Cardiac muscle cell (in vitro differentiated cells and primary cell): ENCODE data around the gene BEST2. TPM values are rescaled to one million over a fixed set of nuclear protein-coding genes. Genes with fewer than 3 reads are reported as not detected.

Experiments
- DNase-seq, 2 donors: peaks; one replicate each; pipeline versions ENCODE4 v3.0.0 to v3.0.0-alpha.2; 2010 to 2017; ENCODE audit warnings: low read depth in 1 of 2, low spot score in 1 of 2
- H3K27ac ChIP-seq: fragments of 200-600 bp; sonication (generic); 2 replicates; pipeline ENCODE4 v1.5.1; 2016
- H3K27me3 ChIP-seq: fragments of 200-600 bp; sonication (generic); 2 replicates; pipeline ENCODE4 v1.6.0; 2016; ENCODE audit warnings: control low read depth
- H3K36me3 ChIP-seq: fragments of 200-600 bp; sonication (generic); 2 replicates; pipeline ENCODE4 v1.5.1; 2016; ENCODE audit warnings: control low read depth
- H3K4me1 ChIP-seq: fragments of 200-600 bp; sonication (generic); 2 replicates; pipeline ENCODE4 v1.8.1; 2017; ENCODE audit warnings: low read depth, mild to moderate bottlenecking, mixed run types
- H3K4me3 ChIP-seq: fragments of 200-600 bp; sonication (generic); 2 replicates; pipeline ENCODE4 v1.5.1; 2016; ENCODE audit warnings: mild to moderate bottlenecking
- H3K9me3 ChIP-seq: fragments of 200-600 bp; sonication (generic); 2 replicates; pipeline ENCODE4 v1.5.1; 2017; ENCODE audit warnings: low read depth, mild to moderate bottlenecking, control low read depth
- polyA plus RNA-seq: library from polyadenylated mRNA; unstranded; fragments of >200 nt; fragmentation: Nextera tagmentation; extraction: Ambion mirVana; gene quantifications from 2 replicates; pipeline ENCODE4 v1.2.1, GENCODE V29; 2016
- total RNA-seq: library from RNA; depleted of rRNA; stranded (reverse); fragments of >200 nt; gene quantifications from 2 replicates; pipeline ENCODE4 v1.2.3, GENCODE V29; 2016
- TF ChIP-seq, protein P1 (sequence below): IDR thresholded peaks from 2 replicates; pipeline ENCODE4 v1.5.1; 2012; ENCODE audit warnings: low read depth, mild to moderate bottlenecking, low read length

BEST2 gene
- total and polyA plus RNA-seq, 2 experiments from 2014 or later, result not detected

DNA sequence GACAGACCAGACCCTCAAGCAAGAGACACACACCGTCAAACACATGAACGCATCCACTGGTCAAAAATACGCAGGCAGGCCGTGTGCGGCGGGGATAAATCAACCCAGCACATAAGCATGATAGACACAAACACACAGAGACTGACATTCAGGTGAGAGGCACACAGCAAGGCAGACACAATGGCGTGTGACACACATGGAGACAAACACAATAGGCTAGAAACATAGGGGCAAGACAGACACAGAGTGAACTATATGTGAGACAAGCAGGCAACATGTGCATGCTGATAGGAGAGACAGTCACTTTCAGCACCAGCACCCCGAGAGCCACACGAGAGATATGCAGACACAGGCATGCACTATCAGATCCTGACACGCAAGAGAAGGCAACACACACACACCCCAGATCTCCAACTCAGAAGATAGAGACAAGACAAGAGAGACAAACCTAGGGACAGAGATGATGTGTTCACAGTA lies 32.8 kb downstream of the BEST2 start:
- Histone ChIP-seq H3K9me3 (no peaks in the 10 kb centered on the region), H3K4me1 (peaks cover 38% of the 10 kb centered on the region), H3K27me3 (no peaks in the 10 kb centered on the region), H3K36me3 (no peaks in the 10 kb centered on the region), H3K27ac (peak overlapping the region; percentile 68), H3K4me3 (no peak overlapping the region)
- DNase-seq, result no peak
- TF ChIP-seq, protein P1, sequence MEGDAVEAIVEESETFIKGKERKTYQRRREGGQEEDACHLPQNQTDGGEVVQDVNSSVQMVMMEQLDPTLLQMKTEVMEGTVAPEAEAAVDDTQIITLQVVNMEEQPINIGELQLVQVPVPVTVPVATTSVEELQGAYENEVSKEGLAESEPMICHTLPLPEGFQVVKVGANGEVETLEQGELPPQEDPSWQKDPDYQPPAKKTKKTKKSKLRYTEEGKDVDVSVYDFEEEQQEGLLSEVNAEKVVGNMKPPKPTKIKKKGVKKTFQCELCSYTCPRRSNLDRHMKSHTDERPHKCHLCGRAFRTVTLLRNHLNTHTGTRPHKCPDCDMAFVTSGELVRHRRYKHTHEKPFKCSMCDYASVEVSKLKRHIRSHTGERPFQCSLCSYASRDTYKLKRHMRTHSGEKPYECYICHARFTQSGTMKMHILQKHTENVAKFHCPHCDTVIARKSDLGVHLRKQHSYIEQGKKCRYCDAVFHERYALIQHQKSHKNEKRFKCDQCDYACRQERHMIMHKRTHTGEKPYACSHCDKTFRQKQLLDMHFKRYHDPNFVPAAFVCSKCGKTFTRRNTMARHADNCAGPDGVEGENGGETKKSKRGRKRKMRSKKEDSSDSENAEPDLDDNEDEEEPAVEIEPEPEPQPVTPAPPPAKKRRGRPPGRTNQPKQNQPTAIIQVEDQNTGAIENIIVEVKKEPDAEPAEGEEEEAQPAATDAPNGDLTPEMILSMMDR, result no peak

- peak in 1 of 2 donors; percentile 21 for DNase-seq
- Histone ChIP-seq H3K4me3 (no peak overlapping the region), H3K27ac (peak overlapping the region; percentile 68), H3K4me1 (peaks cover 38% of the 10 kb centered on the region), H3K9me3 (no peaks in the 10 kb centered on the region), H3K27me3 (no peaks in the 10 kb centered on the region), H3K36me3 (no peaks in the 10 kb centered on the region)
- TF ChIP-seq, protein P1, result no peak
These were observed 33.4 kb downstream of the BEST2 start for GRCh38 chr19:12784871-12785430.

DNA sequence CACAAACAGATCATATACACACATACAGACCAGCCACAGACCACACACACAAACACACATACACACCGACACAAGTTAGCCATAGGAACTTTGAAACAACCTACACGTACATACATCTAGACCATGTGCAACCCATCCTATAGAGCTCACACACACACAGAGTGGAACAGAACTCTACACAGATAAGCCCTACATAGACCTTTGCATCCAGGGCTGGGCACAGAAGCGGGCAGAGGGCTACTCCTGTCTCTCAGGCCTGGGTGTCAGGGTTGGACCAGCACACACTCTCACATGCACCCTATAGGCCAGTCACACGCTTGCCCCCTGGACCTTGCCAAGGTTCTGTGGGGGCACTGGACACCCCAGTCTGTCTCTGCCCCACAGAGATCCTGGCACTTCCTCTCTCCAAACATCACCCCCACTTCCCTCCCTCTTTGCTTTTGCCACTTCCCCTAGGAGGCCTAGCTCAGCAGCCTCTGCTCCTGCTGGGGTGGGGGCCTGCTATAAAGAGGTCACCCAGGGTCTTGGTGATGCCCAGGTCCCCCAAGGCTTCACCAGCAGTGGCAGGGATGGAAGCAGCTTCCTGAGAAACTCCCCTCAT lies 33.9 kb downstream of the BEST2 start:
- Histone ChIP-seq H3K27ac (peak overlapping the region; percentile 68), H3K9me3 (no peaks in the 10 kb centered on the region), H3K27me3 (no peaks in the 10 kb centered on the region), H3K4me1 (peaks cover 38% of the 10 kb centered on the region), H3K4me3 (no peak overlapping the region), H3K36me3 (no peaks in the 10 kb centered on the region)
- TF ChIP-seq, protein P1, result no peak
- DNase-seq, result no peak

DNA sequence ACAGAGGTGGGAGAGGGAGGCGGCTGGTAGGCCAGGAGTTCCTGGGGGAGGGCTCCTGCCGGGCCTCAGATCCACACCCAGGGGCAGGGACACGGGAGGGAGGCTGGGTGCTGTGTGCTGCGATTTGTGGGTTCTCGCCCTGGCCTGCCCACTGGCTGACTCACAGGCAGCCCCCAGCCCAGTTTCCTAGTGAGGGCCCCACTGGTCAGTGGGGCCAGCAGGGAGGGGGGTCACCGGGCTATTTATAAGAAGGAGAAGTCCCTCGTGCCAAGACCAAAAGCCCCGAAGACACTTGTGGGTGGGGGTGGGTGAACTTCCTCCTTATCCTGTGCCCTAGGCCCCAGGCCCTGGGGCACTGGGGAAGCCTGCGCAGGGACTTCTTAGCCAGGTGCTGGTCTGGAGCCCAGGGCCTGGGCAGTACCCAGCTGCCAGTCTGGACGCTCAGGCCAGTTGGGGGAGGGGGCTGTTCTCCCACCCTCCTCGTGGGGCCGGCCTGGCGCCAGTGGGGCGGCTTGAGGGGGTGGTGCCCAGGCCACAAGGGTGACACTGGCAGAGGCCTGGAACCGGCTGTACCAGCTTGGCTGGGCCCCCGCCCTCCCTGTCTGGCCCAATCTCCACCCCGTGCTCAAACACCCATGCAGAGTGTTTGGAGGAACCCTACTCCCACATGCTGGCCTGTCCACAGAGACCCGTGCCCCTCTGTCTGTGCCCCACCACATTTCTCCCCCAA lies 34.7 kb downstream of the BEST2 start:
- no peak overlapping the region for H3K4me3 ChIP-seq
- H3K27me3 ChIP-seq, result no peaks in the 10 kb centered on the region
- no peaks in the 10 kb centered on the region for H3K36me3 ChIP-seq
- peak overlapping the region; percentile 68 for H3K27ac ChIP-seq
- no peak for DNase-seq
- TF ChIP-seq, protein P1, result no peak
- H3K4me1 ChIP-seq, result peaks cover 38% of the 10 kb centered on the region
- no peaks in the 10 kb centered on the region for H3K9me3 ChIP-seq

DNA sequence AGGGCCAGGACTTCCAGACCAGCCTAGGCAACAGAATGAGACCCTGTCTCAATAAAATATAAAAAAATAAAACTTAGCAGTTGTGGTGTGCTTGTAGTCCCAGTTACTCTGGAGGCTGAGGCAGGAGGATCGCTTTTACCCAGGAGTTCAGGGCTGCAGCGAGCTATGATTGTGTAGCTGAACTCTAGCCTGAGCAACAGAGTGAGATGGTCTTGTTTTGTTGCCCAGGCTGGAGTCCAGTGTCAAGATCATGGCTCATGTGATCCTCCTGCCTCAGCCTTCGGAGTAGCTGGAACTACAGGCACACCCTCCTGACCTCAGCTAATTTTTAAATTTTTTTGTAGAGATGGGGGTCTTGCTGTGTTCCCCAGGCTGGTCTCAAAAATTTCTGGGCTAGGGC lies 35.4 kb downstream of the BEST2 start:
- H3K27ac ChIP-seq, result no peak overlapping the region
- no peak for DNase-seq
- no peaks in the 10 kb centered on the region for H3K27me3 ChIP-seq
- H3K4me3 ChIP-seq, result no peak overlapping the region
- TF ChIP-seq, protein P1, result no peak
- peaks cover 38% of the 10 kb centered on the region for H3K4me1 ChIP-seq
- H3K9me3 ChIP-seq, result no peaks in the 10 kb centered on the region
- no peaks in the 10 kb centered on the region for H3K36me3 ChIP-seq
